Activated T-helper 1 cell treated with Interleukin-2 at 50 U/mL for 16 hours (primary cell): ENCODE data around the gene PCBP3.

Experiments
- DNase-seq: peaks from one replicate; pipeline ENCODE4 v3.0.0-alpha.2; 2020; ENCODE audit warnings: low read depth

Gene PCBP3

DNA sequence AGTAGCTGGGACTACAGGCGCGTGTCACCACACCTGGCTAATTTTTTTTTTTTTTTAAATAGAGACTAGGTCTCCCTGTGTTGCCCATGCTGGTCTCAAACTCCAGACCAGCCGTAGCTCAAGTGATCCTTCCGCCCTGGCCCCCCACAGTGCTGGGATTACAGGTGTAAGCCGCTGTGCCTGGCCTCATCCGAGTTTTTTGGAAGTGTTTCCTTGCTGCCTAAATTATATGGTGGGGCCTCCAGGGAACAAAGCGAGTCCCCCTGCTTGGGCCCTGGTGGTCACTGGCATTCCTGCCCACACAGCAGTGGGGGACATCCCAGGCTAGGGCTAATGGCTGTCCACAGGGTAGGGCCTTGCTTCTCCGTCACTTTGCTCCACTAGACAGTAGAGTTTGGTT lies 143.8 kb downstream of the PCBP3 start:
- DNase-seq: no peak

DNA sequence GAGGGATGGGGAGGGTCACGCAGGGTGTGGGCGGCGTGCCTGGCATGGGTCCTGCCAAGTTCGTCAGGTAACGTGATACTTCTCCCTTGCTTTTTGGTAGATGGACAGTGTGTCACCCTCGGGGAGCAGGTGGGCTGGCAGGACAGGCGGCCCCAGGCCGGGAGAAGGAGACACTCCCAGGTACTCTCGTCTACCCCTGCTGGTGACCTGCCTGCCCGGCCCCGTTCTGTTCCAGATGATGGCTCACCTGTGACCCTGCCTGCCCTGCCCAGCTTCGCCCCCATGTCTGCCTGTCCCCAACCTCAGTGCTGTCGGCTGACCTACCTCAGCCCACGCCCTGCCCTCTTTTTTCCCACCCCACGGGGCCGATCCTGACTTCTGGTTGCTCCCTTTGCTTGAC lies 144.7 kb downstream of the PCBP3 start:
- DNase-seq: no peak

DNA sequence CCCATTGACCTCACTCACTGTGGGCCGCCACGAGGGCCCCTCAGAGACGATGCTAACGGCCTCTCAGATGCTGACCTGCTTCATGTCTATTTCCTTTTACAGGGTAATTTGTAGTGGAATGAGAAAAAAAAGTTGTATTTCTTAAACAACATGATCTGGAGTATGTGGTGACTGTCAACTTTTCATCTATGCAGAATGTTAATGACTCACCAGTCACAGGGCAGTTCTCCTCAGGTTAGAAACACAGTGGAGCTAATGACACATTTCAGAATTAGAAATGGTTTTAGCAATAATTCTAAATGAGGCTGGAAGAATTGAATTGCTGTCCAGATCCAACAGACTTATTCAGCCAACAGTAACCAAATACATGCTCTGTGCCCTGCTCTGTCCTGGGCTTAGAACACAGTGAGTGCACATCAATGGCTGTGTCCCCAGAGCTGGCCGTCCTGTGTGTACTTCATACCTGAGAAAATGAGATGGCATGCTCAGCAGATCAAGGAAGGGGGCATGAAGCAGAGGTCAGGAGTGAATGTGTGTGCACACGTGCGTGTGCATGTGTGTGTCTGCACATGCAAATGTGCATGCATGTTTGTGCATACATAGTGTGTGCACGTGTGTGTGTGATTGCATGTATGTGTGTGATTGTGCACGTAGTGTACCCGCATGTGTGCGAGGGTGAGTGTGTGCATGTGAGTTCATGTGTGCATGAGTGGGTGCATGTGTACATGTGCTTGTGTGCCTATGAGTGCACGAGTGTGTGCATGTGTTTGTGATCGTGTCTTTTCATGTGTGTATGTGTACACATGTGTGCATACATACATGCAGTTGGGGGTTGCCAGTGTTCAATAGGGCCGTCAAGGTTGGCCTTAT lies 145.3 kb downstream of the PCBP3 start:
- no peak for DNase-seq

DNA sequence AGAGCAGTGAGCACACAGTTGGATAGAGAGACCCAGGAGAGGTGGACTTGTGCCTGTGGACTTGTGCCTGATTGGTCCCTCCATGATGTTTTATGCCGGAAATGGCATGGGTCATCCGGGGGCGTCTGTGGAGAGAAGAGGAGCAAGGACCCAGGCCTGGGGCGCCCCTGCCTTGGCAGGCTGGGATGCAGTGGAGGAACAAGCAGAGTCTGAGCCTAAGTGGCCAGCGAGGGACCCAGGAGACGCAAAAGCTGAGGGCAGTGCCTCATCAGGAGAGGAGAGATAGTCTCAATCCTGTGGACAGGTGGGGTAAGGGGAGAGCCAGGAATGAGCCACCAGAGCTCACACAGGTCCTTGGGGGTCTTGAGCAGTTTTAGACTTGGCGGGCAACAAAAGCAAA lies 146.9 kb downstream of the PCBP3 start:
- DNase-seq: no peak

DNA sequence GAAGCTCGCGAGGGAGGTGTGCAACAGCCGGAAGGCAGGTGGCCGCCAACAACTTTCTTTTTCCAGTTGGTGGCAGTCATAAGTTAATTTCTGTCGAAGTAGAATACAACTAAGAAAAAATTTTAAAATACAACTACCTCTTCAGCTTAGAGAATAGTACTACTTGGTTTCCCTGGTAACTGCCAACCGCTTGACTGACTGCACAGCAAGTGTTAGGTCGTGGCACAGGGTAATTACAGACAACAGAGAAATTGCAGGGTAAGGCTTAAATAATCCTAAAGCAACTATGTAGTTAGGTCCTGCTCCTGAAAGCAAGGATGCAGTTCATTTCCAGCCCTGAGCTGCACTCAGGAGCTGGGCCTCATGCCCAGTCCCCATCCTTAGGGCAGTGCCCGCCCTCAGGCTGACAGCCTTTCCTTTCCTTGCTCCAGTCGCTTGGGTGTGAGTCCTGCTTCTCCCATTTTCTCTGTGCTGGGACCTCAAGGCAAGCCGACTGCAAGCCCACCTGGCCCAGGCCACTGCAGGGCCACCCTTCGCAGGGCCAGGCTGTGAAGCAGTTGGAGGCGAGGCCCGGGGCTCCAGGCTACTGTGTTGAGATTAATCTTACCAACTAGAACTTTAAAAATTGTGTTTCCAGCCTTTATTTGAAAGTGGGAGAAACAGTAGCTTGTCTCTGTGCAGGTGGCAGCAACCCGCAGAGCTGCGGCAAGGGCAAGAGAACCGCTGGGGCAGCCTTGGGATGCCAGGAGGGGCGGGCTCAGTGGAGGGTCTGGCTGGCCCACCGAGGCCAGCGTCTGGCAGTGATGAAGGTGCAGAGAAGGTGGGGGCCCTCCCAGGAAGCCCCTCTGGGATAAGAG lies 148.3 kb downstream of the PCBP3 start:
- DNase-seq: no peak

DNA sequence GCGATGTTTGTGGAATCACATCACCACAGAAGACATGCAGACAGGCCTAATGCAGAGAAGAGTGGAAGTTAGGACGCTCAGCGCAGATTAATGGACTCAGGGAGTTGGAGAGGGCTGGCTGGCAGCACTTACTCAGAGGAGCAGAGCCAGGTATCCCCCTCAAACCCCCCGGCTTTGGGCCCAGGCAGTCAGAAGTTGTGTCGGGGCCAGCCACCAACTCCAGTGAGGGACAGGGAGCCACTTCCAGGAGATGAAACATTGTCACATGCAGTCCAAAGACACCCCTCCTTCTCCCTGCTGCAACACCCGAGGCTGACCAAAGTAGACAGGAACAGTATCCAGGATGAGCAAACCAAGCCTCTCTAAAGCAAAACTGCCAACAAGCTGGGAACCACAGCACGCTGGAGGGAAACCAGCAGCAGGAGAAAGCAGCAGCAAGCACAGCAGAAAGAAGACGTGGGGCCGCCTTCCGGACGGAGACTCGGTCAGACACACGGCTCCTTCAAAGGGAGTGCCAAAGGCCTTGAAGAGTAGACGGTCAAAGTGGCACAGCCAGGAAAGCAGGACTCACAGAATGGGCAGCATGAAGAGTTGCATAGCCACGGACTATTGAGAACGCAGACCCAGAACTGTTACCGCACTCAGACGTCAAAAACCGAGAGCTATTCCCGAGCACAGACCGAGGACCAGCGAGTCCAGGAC lies 149.3 kb downstream of the PCBP3 start:
- DNase-seq: no peak

DNA sequence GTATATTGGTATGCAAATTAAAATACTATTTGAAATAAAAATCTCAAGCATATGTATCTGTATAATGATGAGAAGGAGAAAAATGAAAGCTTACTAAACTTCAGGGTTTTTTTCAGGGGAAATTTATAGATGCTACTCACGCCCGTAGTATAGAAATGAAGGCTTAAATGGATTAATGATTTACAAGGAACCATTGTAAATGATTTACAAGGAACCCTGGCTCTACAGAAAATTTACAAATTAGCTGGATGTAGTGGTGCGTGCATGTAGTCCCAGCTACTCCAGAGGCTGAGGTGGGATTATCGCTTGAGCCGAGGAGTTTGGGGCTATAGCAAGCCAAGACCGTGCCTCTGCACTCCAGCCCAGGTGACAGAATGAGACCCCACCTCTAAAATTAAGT lies 150.5 kb downstream of the PCBP3 start:
- no peak for DNase-seq

DNA sequence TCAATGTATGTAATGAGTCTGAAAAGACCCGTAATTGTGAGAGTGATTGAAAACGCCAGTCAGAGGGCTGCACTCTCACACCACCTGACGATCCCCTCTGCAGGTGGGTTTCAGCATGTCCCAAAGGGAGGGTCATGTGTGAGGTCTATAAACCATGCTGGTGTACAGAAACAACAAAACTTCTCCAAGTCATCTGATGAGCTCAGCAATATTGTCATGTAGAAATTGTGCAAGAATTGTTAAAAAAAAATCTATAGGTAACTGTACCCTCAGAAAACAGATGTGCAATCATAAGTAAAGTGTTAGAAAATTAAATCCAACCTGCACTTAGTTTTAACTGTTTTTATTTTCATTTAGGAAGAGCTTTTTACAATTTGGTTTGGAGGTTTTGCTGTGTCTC lies 152.5 kb downstream of the PCBP3 start:
- no peak for DNase-seq

DNA sequence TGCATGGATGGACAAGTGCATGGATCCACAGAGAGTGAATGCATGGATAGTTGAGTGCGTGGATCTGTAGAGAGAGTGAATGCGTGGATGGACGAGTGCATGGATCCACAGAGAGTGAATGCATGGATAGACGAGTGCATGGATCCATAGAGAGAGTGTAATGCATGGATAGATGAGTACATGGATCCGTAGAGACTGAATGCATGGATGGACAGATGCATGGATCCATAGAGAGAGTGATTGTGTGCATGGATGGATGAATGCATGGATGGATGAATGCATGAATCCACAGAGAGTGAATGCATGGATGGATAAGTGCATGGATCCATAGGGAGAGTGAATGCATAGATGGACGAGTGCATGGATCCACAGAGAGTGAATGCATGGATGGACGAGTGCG lies 153.8 kb downstream of the PCBP3 start:
- no peak for DNase-seq

DNA sequence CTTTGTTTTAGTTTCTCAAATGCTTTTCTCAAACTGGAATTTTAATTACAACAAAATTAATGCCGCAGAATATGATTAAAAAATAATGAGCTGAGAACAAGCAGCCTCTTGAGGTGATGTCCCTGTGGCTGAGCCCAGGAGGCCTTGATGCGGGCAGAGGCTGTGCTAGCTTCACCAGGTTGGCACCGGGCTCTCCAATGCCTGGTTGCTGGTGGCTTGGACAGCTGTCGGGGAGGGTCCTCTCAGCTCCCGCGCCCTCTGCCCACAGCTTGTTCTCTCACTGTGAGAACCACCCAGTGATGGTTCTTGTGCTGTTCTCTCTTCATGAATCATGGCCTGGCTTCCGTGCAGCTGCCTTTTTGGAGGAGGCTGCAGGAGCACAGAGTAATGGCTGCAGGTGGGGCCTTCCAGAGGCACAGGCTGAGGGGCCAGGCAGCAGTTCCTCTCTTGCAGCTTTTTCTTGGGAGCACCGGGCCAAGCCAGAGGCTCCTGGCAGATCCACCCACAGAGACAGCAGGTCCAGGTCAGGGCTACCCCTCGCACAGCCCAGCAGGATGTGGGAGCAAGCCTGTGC lies 156.3 kb downstream of the PCBP3 start:
- DNase-seq: no peak

DNA sequence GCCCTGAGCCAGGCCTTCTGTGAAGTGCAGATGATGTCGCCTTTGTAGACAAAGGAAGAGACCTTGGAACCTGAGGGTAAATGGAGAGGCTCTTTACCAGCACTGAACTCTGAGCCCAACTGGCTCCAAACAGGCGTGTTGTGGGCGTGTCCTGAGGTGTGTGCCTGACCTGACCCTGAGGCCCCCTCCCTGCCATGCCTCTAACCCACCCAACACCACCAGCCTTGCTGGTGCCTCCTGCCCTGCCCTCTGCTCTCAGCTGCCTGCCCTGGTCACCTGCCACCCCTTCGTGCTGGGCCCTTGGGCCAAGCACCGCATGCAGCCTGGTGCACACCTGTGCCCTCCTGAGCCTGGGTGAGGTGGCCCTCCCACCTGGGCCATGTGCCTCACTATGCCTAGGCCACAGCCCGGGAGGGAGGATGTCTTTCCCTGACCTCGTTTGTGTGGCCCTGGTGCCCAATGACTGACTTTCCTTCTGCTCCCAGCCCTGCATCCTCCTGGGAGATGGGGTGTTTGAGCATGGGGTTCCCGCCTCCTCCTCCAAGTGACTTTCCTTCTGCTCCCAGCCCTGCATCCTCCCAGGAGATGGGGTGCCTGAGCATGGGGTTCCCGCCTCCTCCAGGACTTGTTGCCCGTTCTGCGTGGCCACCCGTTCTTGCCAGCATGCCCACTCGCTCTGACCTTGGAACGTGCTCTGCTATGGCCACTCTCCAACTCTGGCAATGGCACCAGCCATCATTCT lies 157.0 kb downstream of the PCBP3 start:
- DNase-seq: no peak

DNA sequence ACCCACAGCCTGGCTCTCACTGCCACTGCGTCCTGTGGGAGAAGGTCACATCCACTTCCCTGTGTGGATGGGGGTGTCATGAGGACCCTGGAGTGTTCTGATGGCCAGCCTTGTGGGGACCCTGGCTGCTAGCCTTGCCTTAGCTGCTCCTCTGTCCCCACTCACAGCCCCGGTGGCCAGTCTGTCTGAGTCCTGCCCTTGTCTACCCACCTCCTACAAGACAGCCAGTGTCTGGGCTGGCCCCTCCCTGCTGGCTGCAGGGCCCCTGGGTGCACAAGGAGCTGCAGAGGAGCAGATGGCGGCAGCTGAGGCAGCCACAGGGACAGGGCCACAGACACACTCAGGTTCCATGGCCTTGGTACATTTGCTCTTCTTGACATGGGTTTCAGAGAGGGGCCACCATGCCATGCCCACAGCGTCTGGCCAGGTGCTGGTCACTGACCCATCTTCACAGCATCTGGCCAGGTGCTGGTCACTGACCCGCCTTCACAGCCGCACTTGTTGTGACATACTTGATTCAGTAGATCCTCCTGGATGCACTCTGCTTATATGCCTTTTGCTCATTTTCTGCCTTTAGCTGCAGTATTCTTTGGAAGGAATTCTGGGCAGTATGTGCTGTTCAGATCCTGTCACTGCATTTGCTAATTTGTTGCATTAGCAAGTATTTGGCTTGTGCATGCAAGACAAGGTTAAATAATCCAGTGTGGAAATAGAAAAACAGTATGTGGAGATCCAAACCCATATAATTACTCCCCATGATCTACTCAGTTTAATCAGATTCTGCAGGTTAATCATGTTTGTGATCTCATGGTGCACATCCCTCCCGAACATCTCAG lies 157.8 kb downstream of the PCBP3 start:
- DNase-seq: no peak

DNA sequence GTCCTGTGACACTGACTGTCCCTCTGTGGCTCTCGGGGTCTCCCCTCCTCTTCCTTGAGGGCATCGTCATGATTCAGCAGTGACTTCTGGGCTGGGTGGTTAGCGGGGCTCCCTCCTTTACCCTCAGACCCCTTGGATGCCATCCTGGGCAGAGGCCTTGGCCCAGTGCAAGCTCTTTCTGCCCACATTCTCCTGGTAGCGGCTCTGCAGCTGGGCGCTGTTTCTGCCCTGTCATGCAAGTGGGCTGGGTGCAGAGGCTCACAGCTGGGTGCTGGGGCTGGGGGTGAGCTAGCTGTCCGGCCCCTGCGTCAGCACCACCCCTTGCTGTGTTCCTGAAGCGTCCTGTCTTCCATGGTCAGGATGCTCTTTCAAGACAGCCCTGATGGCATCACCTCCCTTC lies 158.5 kb downstream of the PCBP3 start:
- DNase-seq: no peak

DNA sequence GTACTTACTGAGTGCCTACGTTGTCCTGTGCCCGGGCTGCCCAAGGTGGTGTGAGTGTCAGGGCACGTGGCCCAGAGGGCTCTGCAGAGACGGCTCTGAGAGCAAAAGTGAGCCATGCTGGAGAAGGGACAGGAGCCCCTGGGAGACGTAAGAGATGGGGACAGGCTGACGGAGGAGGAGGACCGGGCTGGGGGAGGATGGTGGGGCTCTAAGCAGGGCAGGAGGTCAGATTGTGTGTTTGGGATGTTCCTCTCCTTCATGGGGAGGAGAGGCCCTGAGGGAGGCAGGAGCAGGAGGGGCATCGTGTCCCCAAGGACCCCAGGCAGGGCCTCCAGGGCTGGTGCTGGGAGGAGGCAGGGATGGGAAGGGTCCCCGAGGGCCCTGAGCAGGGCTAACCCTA lies 158.9 kb downstream of the PCBP3 start:
- no peak for DNase-seq

DNA sequence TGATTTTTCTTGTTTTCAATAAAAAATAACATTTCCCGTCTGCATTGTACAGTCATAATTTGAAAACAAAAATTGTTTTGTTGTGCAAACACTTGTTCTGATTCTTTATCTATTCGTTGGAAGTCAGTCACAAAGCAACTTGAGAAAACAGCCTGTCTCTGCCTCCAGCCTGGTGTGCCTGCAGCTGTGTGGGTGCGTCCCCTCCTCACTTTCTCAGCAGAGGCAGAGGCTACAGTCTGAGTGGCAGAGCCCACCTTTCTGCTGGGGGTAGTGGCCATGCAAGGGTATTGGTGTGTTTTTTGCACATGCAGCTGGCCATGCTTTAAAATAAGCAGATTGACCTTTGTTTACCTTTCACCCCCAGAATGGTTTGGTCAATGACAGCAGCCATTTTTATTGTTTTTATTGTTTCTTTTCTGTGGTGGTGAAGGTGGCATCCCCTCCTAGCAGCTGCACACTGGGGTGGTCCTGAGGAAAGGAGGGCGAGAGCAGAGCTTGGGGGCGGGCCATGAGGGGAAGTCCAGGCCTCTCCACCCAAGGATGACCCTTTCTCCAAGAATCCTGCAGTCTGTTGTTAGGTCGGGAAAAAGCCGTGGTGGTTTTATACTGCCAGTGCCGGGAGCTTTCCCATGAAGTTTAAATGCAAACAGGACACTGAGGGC lies 159.6 kb downstream of the PCBP3 start:
- no peak for DNase-seq

DNA sequence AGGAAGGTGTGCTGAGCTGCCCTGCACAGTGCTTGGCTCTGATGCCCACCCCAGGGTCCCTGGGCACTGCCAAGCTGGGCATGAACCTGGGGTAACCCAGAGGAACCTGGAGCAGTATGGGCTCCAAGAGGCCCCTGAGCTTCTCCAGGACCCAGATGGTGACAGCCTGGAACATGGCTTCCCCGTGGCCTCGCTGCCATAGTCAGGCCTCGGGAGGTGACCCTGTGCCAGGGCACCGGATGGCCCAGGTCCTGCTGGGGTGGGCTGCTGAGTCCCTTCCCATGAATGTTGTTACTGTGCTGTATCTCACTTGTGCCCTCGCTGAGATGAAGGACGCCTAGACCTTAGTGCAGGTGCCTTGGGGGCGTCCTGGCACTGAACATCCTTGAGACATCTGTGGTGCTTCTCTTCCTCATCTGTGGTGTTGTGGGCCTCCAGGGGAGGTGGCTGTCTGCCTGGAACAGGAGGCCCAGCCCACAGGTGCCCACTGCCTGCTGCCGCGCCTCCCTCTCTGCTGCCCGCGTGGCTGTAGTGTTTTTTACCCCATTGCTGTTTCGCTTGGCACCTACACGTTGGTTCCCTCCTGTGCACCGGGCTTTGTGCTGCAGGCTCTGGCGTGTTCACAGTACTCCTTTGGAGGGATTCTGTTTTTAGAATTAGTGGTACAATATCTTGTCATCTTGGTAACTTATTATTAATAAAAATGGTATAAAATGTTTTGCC lies 160.3 kb downstream of the PCBP3 start:
- no peak for DNase-seq

DNA sequence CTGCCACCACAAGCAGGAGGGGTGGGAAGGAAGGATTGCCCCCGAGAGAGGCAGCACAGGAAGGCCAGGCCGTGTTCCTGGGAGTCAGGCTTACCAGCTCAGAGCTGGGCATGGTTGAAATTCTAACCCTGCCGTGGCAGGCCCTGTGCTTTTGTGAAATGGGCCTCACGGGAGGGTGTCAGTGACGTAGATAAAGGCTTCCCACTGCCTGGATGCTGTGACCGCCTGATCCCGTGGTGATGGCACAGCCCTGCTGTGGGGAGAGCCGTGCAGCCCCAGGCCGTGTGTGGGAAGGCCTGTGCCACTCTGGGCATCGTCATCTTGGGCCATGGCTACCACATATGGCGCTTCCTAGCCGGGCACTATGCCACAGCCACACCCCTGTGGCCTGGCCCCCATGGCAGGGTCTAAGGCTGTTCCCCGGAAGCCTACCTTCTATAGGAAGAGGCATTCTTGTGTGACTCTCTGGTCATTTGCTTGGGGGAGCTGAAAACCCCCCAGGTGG lies 161.3 kb downstream of the PCBP3 start:
- no peak for DNase-seq

DNA sequence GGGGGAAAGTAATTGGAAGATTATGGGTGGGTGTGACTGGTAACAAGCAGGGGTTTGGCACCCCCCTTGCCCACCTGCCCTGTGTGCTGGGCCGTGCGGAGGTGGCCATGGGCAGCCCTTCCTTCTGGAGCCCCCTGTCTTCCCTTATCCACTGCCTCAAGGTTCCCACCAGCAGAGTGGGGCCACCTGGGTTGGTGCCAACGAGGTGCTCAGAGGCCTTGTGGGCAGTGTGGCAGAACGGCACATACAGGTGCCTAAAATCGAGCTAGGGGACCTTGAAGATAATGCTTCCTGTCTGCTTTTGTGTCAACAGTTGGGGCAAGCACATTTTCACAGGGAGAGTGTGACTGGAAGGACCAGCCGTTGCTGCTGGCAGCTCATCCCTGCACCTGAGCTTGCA lies 161.8 kb downstream of the PCBP3 start:
- no peak for DNase-seq

DNA sequence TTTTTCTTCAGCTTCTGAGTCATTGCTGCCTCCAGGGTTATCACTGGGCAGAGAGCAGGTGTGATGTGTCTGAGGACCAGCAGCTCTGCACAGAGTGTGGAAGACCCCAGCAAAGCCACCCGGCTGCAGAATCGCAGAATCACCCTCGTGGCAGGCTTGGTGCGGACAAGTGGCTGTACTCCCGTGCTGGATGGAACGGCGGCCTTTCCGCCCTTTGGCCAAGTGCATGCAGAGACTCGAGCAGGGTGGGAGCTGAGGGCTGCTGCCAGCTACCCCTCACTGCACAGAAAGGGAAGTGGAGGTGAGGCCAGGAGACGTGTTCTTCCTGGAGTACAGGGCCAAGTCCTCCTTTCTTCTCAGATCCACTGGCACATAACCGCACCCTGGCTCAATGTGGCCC lies 162.5 kb downstream of the PCBP3 start:
- no peak for DNase-seq
